Thyroid gland (tissue), 4 donors: Measurements from ENCODE around the gene OR7C2. TPM values are rescaled to one million over a fixed set of nuclear protein-coding genes. Genes with fewer than 3 reads are reported as not detected.

Experiments used
- DNase-seq, 2 donors: peaks; one replicate each; pipeline ENCODE4 v3.0.0-alpha.2; 2019
- H3K27ac ChIP-seq, 3 donors: fragments of 200-600 bp; sonication (generic); 1 replicate in 2 of 3; 2 replicates in 1 of 3; pipeline ENCODE4 v1.5.1; 2016 to 2019; ENCODE audit warnings: mild to moderate bottlenecking in 1 of 3, moderate library complexity in 1 of 3
- H3K27me3 ChIP-seq: fragments of 200-600 bp; sonication (generic); one replicate; pipeline ENCODE4 v1.5.1; 2019
- H3K36me3 ChIP-seq, 2 donors: fragments of 200-600 bp; sonication (generic); one replicate each; pipeline ENCODE4 v1.5.1; 2016 to 2019
- H3K4me1 ChIP-seq, 2 donors: fragments of 200-600 bp; sonication (generic); one replicate each; pipeline ENCODE4 v1.5.1; 2017 to 2019
- H3K4me3 ChIP-seq, 3 donors: fragments of 200-600 bp; sonication (generic); replicated peaks in 1 of 3; 1 replicate in 2 of 3; 2 replicates in 1 of 3; pipeline ENCODE4 v1.5.1; 2016; ENCODE audit warnings: mild to moderate bottlenecking in 1 of 3
- H3K9me3 ChIP-seq: fragments of 200-600 bp; sonication (generic); one replicate; pipeline ENCODE4 v1.5.1; 2017
- CTCF ChIP-seq, 6 experiments: fragments of 200-600 bp in 3 of 6; fragments of 450-650 bp in 3 of 6; sonication (generic) in 3 of 6; IDR thresholded peaks; one replicate each; pipeline ENCODE4 v1.5.1; 2016 to 2019; ENCODE audit warnings: antibody characterized with exemption in 6 of 6, mild to moderate bottlenecking in 2 of 6, inconsistent platforms in 1 of 6, moderate library complexity in 1 of 6
- POLR2A ChIP-seq, 2 donors: fragments of 450-650 bp; IDR thresholded peaks; one replicate each; pipeline ENCODE4 v1.6.1; 2017; ENCODE audit warnings: antibody characterized with exemption in 2 of 2, mild to moderate bottlenecking in 2 of 2, moderate library complexity in 1 of 2
- WGBS, 2 donors: methylation state at CpG; one replicate each; pipeline ENCODE4 v1.1.5; 2017; 5-methylcytosine and 5-hydroxymethylcytosine counted together
- intact Hi-C: fragments of 100-400 bp; cut with DNase I; formaldehyde crosslinking; loops from one replicate; pipeline ENCODE4 v1.15.1; 2023
- total RNA-seq, 4 donors: library from RNA; depleted of rRNA; stranded (reverse); fragments of >200 nt; gene quantifications; one replicate each; pipeline ENCODE4 v1.2.3, GENCODE V29; 2016

Gene OR7C2
- total RNA-seq, 4 donors from 2014 or later: not detected

GRCh38 chr19:14950421-14950820 is 9.1 kb downstream of the OR7C2 start:
- TF ChIP-seq POLR2A (IDR thresholded peaks at IDR 0.05) (no peak), CTCF (IDR thresholded peaks at IDR 0.05) (no peak)
- WGBS, 2 donors: 80 to 100% methylated on average over 1 of the region's 1 CpG
- Histone ChIP-seq H3K36me3 (no peaks in the 10 kb centered on the region), H3K9me3 (no peaks in the 10 kb centered on the region), H3K4me3 (no peak overlapping the region), H3K27ac (no peak overlapping the region), H3K4me1 (no peaks in the 10 kb centered on the region), H3K27me3 (no peaks in the 10 kb centered on the region)
- intact Hi-C loops: no loop called here
- DNase-seq: no peak

DNA sequence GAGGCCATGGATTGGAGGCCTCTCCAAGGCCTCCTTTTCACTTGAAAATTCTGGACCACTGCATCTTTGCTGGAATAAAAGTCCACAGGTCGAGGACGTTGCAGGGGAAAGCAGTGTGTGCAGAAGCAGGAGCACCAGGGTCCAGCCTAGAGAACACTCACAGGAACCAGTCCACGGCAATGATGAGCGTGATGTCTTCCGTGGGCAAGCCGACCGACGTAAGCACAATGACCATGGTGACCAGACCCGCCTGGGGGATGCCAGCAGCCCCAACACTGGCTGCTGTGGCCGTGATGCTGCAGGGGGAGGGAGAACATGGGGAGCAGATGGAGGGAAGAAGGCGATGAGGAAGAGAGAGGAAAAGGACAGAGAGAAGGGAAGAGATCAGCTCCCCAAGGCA is 11.5 kb downstream of the OR7C2 start:
- WGBS, 2 donors: 81 to 89% methylated on average over 11 of the region's 11 CpGs

DNA sequence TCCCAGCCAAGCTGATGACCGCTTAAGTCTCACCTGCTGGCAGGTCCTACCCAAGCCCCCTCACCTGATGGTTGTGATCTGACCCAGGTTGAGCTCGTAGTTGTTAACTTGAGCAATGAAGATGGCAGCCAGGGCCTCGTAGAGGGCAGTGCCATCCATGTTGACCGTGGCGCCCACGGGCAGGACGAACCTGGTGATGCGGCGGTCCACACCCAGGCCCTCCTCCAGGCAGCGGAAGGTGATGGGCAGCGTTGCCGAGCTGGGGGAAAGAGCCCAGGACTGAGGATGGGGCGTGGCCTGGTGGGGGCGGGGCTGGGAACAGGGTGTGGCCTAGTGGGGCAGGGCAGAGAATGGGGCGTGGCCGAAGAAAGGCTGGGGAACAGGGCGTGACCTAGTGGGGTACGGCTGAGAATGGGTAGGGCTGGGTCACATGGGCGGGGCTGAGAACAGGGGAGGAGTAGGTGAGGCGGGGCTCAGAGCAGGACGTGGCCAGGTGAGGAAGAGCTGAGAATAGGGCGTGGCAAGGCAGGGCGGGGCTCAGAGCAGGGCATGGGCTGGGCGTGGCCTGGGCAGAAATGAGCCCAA is 12.9 kb downstream of the OR7C2 start:
- Histone ChIP-seq H3K4me1 (no peaks in the 10 kb centered on the region), H3K36me3 (no peaks in the 10 kb centered on the region), H3K4me3 (no peak overlapping the region), H3K27ac (no peak overlapping the region), H3K27me3 (no peaks in the 10 kb centered on the region), H3K9me3 (no peaks in the 10 kb centered on the region)
- WGBS, 2 donors: 23 to 27% methylated on average over 22 to 24 of the region's 24 CpGs
- no peak for DNase-seq
- no peak for TF ChIP-seq POLR2A (IDR thresholded peaks at IDR 0.05)
- intact Hi-C loops: no loop called here

More for the DNA sequence above, 11.5 kb downstream of the OR7C2 start:
- DNase-seq: no peak
- H3K36me3 ChIP-seq: no peaks in the 10 kb centered on the region
- no peak overlapping the region for H3K4me3 ChIP-seq
- H3K4me1 ChIP-seq: no peaks in the 10 kb centered on the region
- no peak overlapping the region for H3K27ac ChIP-seq
- TF ChIP-seq CTCF (IDR thresholded peaks at IDR 0.05) (no peak), POLR2A (IDR thresholded peaks at IDR 0.05) (no peak)
- H3K9me3 ChIP-seq: no peaks in the 10 kb centered on the region
- no peaks in the 10 kb centered on the region for H3K27me3 ChIP-seq
- intact Hi-C loops: no loop called here

DNA sequence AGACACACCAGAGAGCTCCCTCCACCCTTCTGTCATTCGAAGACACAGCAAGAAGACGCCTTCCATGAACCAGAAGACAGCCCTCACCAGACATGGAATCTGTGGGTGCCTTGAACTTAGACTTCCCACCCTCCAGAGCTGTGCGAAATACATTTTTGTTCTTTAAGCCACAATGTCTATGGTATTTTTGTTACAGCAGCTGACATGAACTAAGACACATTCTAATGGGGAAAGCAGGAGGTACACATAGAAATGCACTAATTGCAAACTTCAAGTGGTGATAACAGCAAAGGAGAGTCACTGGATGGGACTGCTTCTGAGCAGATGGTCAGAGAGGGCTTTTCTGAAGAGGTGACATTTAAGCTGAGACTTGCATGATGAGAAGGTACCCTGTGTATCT is 16.2 kb downstream of the OR7C2 start:
- WGBS, 2 donors: 92 to 93% methylated on average over 3 of the region's 3 CpGs
- intact Hi-C loops: no loop called here
- no peaks in the 10 kb centered on the region for H3K9me3 ChIP-seq

GRCh38 chr19:14959263-14959662 is 18.0 kb downstream of the OR7C2 start:
- no peaks in the 10 kb centered on the region for H3K4me1 ChIP-seq
- intact Hi-C loops: no loop called here
- no peak for TF ChIP-seq POLR2A (IDR thresholded peaks at IDR 0.05)
- TF ChIP-seq CTCF (IDR thresholded peaks at IDR 0.05): no peak
- DNase-seq: no peak
- no peaks in the 10 kb centered on the region for H3K27me3 ChIP-seq
- WGBS, 2 donors: 31 to 74% methylated on average over 1 of the region's 1 CpG
- H3K36me3 ChIP-seq: no peaks in the 10 kb centered on the region
- H3K27ac ChIP-seq: no peak overlapping the region
- no peak overlapping the region for H3K4me3 ChIP-seq
- H3K9me3 ChIP-seq: no peaks in the 10 kb centered on the region

More for the DNA sequence above, 16.2 kb downstream of the OR7C2 start:
- DNase-seq: no peak
- no peaks in the 10 kb centered on the region for H3K4me1 ChIP-seq
- H3K27me3 ChIP-seq: no peaks in the 10 kb centered on the region
- H3K4me3 ChIP-seq: no peak overlapping the region
- H3K36me3 ChIP-seq: no peaks in the 10 kb centered on the region
- H3K27ac ChIP-seq: no peak overlapping the region
- TF ChIP-seq CTCF (IDR thresholded peaks at IDR 0.05): no peak
- no peak for TF ChIP-seq POLR2A (IDR thresholded peaks at IDR 0.05)
